Epidermal melanocyte (primary cell): Measurements from ENCODE around the gene SLA2.
"Not testable (repeated sequence)": the region's sequence is repeated elsewhere in the genome, so short reads cannot be mapped to it uniquely, and the experiment has no call there.

Experiments
- DNase-seq: peaks from one replicate; pipeline ENCODE4 v3.0.0; 2011; ENCODE audit warnings: low spot score; ENCODE audit not compliant: insufficient read length

SLA2 gene

GRCh38 chr20:36646678-36647077 lies 682 bp upstream of the SLA2 start:
- DNase-seq = no peak

GRCh38 chr20:36645353-36645752 lies 643 bp downstream of the SLA2 start:
- DNase-seq = no peak

GRCh38 chr20:36644706-36645095 lies 1.3 kb downstream of the SLA2 start:
- DNase-seq = no peak

GRCh38 chr20:36644032-36644705 lies 1.8 kb downstream of the SLA2 start:
- DNase-seq = no peak

GRCh38 chr20:36642136-36642535 lies 3.9 kb downstream of the SLA2 start:
- no peak for DNase-seq

GRCh38 chr20:36641506-36641843 lies 4.5 kb downstream of the SLA2 start:
- no peak for DNase-seq

- not testable (repeated sequence) for DNase-seq
Measured at GRCh38 chr20:36638876-36639400, 7.1 kb downstream of the SLA2 start.

- no peak for DNase-seq
Measured at GRCh38 chr20:36634342-36634741, 11.7 kb downstream of the SLA2 start.

GRCh38 chr20:36633285-36633772 lies 12.7 kb downstream of the SLA2 start:
- DNase-seq = no peak

- no peak for DNase-seq
Measured at GRCh38 chr20:36632487-36633284, 13.3 kb downstream of the SLA2 start.

- DNase-seq = no peak
Measured at GRCh38 chr20:36632147-36632486, 13.9 kb downstream of the SLA2 start.

- DNase-seq = no peak
Measured at GRCh38 chr20:36631646-36632045, 14.3 kb downstream of the SLA2 start.

- no peak for DNase-seq
Measured at GRCh38 chr20:36629719-36630681, 16.0 kb downstream of the SLA2 start.

- no peak for DNase-seq
Measured at GRCh38 chr20:36628076-36628475, 17.9 kb downstream of the SLA2 start.

- no peak for DNase-seq
Measured at GRCh38 chr20:36624944-36625324, 21.1 kb downstream of the SLA2 start.

- DNase-seq = no peak
Measured at GRCh38 chr20:36624068-36624943, 21.7 kb downstream of the SLA2 start.

GRCh38 chr20:36623444-36623843 lies 22.6 kb downstream of the SLA2 start:
- DNase-seq = no peak

GRCh38 chr20:36620917-36621316 lies 25.1 kb downstream of the SLA2 start:
- DNase-seq = no peak

GRCh38 chr20:36614781-36615557 lies 31.0 kb downstream of the SLA2 start:
- no peak for DNase-seq

GRCh38 chr20:36613974-36614373 lies 32.0 kb downstream of the SLA2 start:
- no peak for DNase-seq
